GM23338 (cell line): ENCODE results near the gene NUP54. TPM values are rescaled to one million over a fixed set of nuclear protein-coding genes. Genes with fewer than 3 reads are reported as not detected.

ENCODE experiments used
- ATAC-seq: fragments of 200-7000 bp; cut with Tn5 transposase; 3 replicates; pipeline ENCODE4 v1.9.1; 2020
- DNase-seq: peaks from one replicate; pipeline ENCODE4 v3.0.0-alpha.2; 2015; ENCODE audit warnings: low spot score
- H2AFZ ChIP-seq: fragments of 200-600 bp; sonication (generic); 2 replicates; pipeline ENCODE4 v1.8.0; 2016; ENCODE audit warnings: antibody characterized with exemption, mild to moderate bottlenecking, moderate library complexity
- H3F3A ChIP-seq: fragments of 200-600 bp; sonication (generic); replicated peaks from 2 replicates; pipeline ENCODE4 v1.8.0; 2017; ENCODE audit warnings: antibody characterized with exemption, mixed run types, low read depth
- H3K27ac ChIP-seq: fragments of 200-600 bp; sonication (generic); 2 replicates; pipeline ENCODE4 v1.6.1; 2016; ENCODE audit warnings: low read depth
- H3K27me3 ChIP-seq: fragments of 200-600 bp; sonication (generic); 2 replicates; pipeline ENCODE4 v1.8.0; 2016; ENCODE audit warnings: mild to moderate bottlenecking, mixed run types, moderate library complexity; ENCODE audit not compliant: insufficient read depth
- H3K36me3 ChIP-seq: fragments of 200-600 bp; sonication (generic); 2 replicates; pipeline ENCODE4 v1.8.0; 2016; ENCODE audit warnings: mild to moderate bottlenecking; ENCODE audit not compliant: insufficient read depth
- H3K4me1 ChIP-seq: fragments of 200-600 bp; sonication (generic); 2 replicates; pipeline ENCODE4 v1.8.0; 2016; ENCODE audit warnings: mild to moderate bottlenecking, moderate library complexity; ENCODE audit not compliant: insufficient read depth
- H3K4me2 ChIP-seq: fragments of 200-600 bp; sonication (generic); 2 replicates; pipeline ENCODE4 v1.7.1; 2017; ENCODE audit warnings: mixed run types
- H3K4me3 ChIP-seq: fragments of 200-600 bp; sonication (generic); 2 replicates; pipeline ENCODE4 v1.6.1; 2016; ENCODE audit warnings: mixed run types
- H3K79me2 ChIP-seq: fragments of 200-600 bp; sonication (generic); replicated peaks from 2 replicates; pipeline ENCODE4 v1.8.0; 2017; ENCODE audit warnings: mild to moderate bottlenecking; ENCODE audit not compliant: insufficient read depth
- H3K9me2 ChIP-seq: fragments of 200-600 bp; sonication (generic); 2 replicates; pipeline ENCODE4 v1.8.0; 2017; ENCODE audit not compliant: insufficient read depth
- H4K20me1 ChIP-seq: fragments of 200-600 bp; sonication (generic); replicated peaks from 2 replicates; pipeline ENCODE4 v1.8.0; 2017; ENCODE audit warnings: mild to moderate bottlenecking; ENCODE audit not compliant: insufficient read depth
- H3K27ac Mint-ChIP-seq: 2 replicates; pipeline ENCODE4 v1.8.0; 2020; ENCODE audit warnings: inconsistent platforms, mild to moderate bottlenecking, moderate library complexity, mixed read lengths
- H3K27me3 Mint-ChIP-seq: 3 replicates; pipeline ENCODE4 v1.8.0; 2022; ENCODE audit warnings: low read depth, mild to moderate bottlenecking, moderate library complexity, mixed read lengths, inconsistent platforms; ENCODE audit not compliant: insufficient read depth, poor library complexity
- H3K36me3 Mint-ChIP-seq: 3 replicates; pipeline ENCODE4 v1.8.0; 2021; ENCODE audit warnings: low read depth, mild to moderate bottlenecking, inconsistent platforms, moderate library complexity, mixed read lengths
- H3K4me1 Mint-ChIP-seq: 3 replicates; pipeline ENCODE4 v1.8.0; 2020; ENCODE audit warnings: mild to moderate bottlenecking, inconsistent platforms, mixed read lengths
- H3K4me3 Mint-ChIP-seq: 3 replicates; pipeline ENCODE4 v1.8.0; 2021; ENCODE audit warnings: moderate library complexity, mild to moderate bottlenecking, inconsistent platforms, mixed read lengths
- H3K9me3 Mint-ChIP-seq: 3 replicates; pipeline ENCODE4 v1.8.0; 2020; ENCODE audit warnings: moderate library complexity, mild to moderate bottlenecking, inconsistent platforms, mixed read lengths
- CREB1 ChIP-seq: fragments of 250-450 bp; sonication (Bioruptor Pico); IDR thresholded peaks from 2 replicates; pipeline ENCODE4 v1.5.0; 2020; ENCODE audit warnings: low read depth, mild to moderate bottlenecking, moderate library complexity
- EZH2phosphoT487 ChIP-seq: fragments of 200-600 bp; sonication (generic); IDR thresholded peaks from one replicate; pipeline ENCODE4 v1.8.1; 2018; ENCODE audit warnings: antibody characterized with exemption; ENCODE audit not compliant: unreplicated experiment
- JUNB ChIP-seq: IDR thresholded peaks from one replicate; pipeline ENCODE4 v1.6.1; 2016; ENCODE audit warnings: antibody characterized with exemption; ENCODE audit not compliant: unreplicated experiment
- NANOG ChIP-seq: IDR thresholded peaks from 2 replicates; pipeline ENCODE4 v1.6.1; 2016; ENCODE audit warnings: antibody characterized with exemption, borderline replicate concordance
- POLR2AphosphoS5 ChIP-seq: IDR thresholded peaks from 2 replicates; pipeline ENCODE4 v1.6.1; 2016; ENCODE audit warnings: antibody characterized with exemption, low read depth
- STAT1 ChIP-seq: IDR thresholded peaks from one replicate; pipeline ENCODE4 v1.6.1; 2016; ENCODE audit warnings: antibody characterized with exemption; ENCODE audit not compliant: unreplicated experiment
- ZNF114 ChIP-seq: fragments of 250-450 bp; sonication (Bioruptor Pico); IDR thresholded peaks from 2 replicates; pipeline ENCODE4 v1.5.0; 2020; ENCODE audit warnings: mild to moderate bottlenecking, moderate library complexity
- ZNF331 ChIP-seq: fragments of 250-450 bp; sonication (Bioruptor Pico); IDR thresholded peaks from 2 replicates; pipeline ENCODE4 v1.5.0; 2020; ENCODE audit warnings: low read depth, mild to moderate bottlenecking, moderate library complexity
- long read RNA-seq: library from polyadenylated mRNA; unstranded; transcript quantifications from one replicate; pipeline ENCODE4 v2.0.0, GENCODE V29; 2020; ENCODE audit not compliant: unreplicated experiment
- polyA plus RNA-seq: library from polyadenylated mRNA; unstranded; fragments of >200 nt; fragmentation: Nextera tagmentation; extraction: Ambion mirVana; gene quantifications from 2 replicates; pipeline ENCODE4 v1.2.1, GENCODE V29; 2016
- total RNA-seq: library from RNA; depleted of rRNA; stranded (reverse); fragments of >200 nt; shearing (Covaris generic); gene quantifications from 2 replicates; pipeline ENCODE4 v1.2.3, GENCODE V29; 2014; rRNA removed
- TF ChIP-seq, protein P1 (sequence below): IDR thresholded peaks from 2 replicates; pipeline ENCODE4 v1.6.1; 2016; ENCODE audit warnings: antibody characterized with exemption
- TF ChIP-seq, protein P2 (sequence below): fragments of 250-450 bp; sonication (Bioruptor Pico); IDR thresholded peaks from 2 replicates; pipeline ENCODE4 v1.5.0; 2020; ENCODE audit warnings: mild to moderate bottlenecking, moderate library complexity
- TF ChIP-seq, protein P3 (sequence below), 2 experiments: fragments of 200-600 bp in 1 of 2; sonication (generic) in 1 of 2; conservative IDR thresholded peaks; 2 replicates each; pipeline versions ENCODE4 v1.5.1 to v1.6.1; 2016 to 2017; ENCODE audit warnings: antibody characterized with exemption in 2 of 2, low read depth in 2 of 2, mild to moderate bottlenecking in 2 of 2, moderate library complexity in 1 of 2

Gene NUP54, protein sequence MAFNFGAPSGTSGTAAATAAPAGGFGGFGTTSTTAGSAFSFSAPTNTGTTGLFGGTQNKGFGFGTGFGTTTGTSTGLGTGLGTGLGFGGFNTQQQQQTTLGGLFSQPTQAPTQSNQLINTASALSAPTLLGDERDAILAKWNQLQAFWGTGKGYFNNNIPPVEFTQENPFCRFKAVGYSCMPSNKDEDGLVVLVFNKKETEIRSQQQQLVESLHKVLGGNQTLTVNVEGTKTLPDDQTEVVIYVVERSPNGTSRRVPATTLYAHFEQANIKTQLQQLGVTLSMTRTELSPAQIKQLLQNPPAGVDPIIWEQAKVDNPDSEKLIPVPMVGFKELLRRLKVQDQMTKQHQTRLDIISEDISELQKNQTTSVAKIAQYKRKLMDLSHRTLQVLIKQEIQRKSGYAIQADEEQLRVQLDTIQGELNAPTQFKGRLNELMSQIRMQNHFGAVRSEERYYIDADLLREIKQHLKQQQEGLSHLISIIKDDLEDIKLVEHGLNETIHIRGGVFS
- total RNA-seq (117 and 118 TPM in 2 replicates), polyA plus RNA-seq (86.6 and 97.8 TPM in 2 replicates)
- long read RNA-seq, transcript NUP54-201 (12 exons, 2,367 nt): major isoform, 55 of 78 reads
- long read RNA-seq, partial matches to known transcripts: 3 of 78 reads
- long read RNA-seq, other reads (novel, unspliced or antisense): 18 of 78 reads

DNA sequence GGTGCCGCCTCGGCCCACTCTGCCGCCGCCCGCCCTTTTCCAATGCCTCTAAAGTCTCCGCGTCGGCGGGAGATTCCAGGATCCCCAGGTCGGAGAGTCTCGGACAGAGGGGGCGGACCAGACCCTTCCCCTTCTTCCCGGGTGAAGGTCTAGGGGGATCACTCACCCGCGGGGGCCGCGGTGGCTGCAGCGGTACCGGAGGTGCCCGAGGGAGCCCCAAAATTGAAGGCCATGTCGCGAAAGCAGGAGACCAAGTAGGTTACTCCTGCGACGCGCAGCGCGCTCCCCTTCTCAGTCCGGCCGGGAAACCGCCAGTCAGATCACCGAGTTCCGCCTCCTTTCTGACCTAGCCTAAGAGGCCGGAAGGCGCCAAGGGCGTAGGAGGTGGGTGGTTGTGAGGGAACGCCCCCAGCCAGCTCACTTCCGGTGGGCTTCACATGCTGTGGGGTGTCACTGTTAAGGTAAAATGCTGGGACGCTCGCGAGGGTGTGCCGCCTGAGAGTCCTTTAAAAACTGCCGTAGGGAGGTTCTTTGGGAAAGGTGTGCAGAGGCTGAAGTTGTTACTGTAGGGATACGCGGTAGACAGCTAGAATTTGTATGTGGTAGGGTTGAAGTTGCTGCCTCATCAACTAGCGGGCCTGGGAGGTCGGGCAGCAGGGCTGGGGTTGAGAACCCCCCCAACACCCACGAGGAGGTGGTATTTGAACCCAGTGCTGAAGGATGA, at the start of gene NUP54:
TSS of gene NUP54 (minus strand) at position 256 of the 724 bp plus-strand sequence. CDS start at position 233, 23 bp downstream.
- peak within 1 kb of the TSS; percentile 86 for H2AFZ ChIP-seq
- H3F3A ChIP-seq: no peaks in the 10 kb centered on the region
- peaks cover 15% of the 10 kb centered on the region for H3K36me3 Mint-ChIP-seq
- DNase-seq (peak; percentile 98), ATAC-seq (peak; percentile 96)
- H3K27ac Mint-ChIP-seq: peak within 1 kb of the TSS; percentile 98
- peak within 1 kb of the TSS; percentile 92 for H3K4me3 ChIP-seq
- H4K20me1 ChIP-seq: peaks cover 14% of the 10 kb centered on the region; the same call in 1 of the 2 replicates
- peaks cover 20% of the 10 kb centered on the region; the same call in 1 of the 2 replicates for H3K4me1 ChIP-seq
- no peaks in the 10 kb centered on the region for H3K9me2 ChIP-seq
- H3K4me3 Mint-ChIP-seq: peak within 1 kb of the TSS; percentile 99
- peak within 1 kb of the TSS; percentile 98 for H3K27ac ChIP-seq
- peaks cover 25% of the 10 kb centered on the region for H3K4me1 Mint-ChIP-seq
- no peaks in the 10 kb centered on the region for H3K9me3 Mint-ChIP-seq
- peaks cover 4% of the 10 kb centered on the region for H3K27me3 Mint-ChIP-seq
- H3K27me3 ChIP-seq: no peaks in the 10 kb centered on the region
- peaks cover 9% of the 10 kb centered on the region; the same call in 1 of the 2 replicates for H3K36me3 ChIP-seq
- peak within 1 kb of the TSS; percentile 96 for H3K4me2 ChIP-seq
- peaks cover 53% of the 10 kb centered on the region for H3K79me2 ChIP-seq
- TF ChIP-seq POLR2AphosphoS5 (peak; percentile 85), NANOG (no peak), CREB1 (CRISPR knock-in tag) (peak; percentile 92), ZNF114 (CRISPR knock-in tag) (0 out of 2 replicates have a peak, but pooled peaks have one; percentile 43), ZNF331 (CRISPR knock-in tag) (no peak), EZH2phosphoT487 (no peak), STAT1 (no peak), JUNB (no peak)
- TF ChIP-seq, protein P1, sequence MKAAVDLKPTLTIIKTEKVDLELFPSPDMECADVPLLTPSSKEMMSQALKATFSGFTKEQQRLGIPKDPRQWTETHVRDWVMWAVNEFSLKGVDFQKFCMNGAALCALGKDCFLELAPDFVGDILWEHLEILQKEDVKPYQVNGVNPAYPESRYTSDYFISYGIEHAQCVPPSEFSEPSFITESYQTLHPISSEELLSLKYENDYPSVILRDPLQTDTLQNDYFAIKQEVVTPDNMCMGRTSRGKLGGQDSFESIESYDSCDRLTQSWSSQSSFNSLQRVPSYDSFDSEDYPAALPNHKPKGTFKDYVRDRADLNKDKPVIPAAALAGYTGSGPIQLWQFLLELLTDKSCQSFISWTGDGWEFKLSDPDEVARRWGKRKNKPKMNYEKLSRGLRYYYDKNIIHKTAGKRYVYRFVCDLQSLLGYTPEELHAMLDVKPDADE: peak; percentile 70
- TF ChIP-seq, protein P2, sequence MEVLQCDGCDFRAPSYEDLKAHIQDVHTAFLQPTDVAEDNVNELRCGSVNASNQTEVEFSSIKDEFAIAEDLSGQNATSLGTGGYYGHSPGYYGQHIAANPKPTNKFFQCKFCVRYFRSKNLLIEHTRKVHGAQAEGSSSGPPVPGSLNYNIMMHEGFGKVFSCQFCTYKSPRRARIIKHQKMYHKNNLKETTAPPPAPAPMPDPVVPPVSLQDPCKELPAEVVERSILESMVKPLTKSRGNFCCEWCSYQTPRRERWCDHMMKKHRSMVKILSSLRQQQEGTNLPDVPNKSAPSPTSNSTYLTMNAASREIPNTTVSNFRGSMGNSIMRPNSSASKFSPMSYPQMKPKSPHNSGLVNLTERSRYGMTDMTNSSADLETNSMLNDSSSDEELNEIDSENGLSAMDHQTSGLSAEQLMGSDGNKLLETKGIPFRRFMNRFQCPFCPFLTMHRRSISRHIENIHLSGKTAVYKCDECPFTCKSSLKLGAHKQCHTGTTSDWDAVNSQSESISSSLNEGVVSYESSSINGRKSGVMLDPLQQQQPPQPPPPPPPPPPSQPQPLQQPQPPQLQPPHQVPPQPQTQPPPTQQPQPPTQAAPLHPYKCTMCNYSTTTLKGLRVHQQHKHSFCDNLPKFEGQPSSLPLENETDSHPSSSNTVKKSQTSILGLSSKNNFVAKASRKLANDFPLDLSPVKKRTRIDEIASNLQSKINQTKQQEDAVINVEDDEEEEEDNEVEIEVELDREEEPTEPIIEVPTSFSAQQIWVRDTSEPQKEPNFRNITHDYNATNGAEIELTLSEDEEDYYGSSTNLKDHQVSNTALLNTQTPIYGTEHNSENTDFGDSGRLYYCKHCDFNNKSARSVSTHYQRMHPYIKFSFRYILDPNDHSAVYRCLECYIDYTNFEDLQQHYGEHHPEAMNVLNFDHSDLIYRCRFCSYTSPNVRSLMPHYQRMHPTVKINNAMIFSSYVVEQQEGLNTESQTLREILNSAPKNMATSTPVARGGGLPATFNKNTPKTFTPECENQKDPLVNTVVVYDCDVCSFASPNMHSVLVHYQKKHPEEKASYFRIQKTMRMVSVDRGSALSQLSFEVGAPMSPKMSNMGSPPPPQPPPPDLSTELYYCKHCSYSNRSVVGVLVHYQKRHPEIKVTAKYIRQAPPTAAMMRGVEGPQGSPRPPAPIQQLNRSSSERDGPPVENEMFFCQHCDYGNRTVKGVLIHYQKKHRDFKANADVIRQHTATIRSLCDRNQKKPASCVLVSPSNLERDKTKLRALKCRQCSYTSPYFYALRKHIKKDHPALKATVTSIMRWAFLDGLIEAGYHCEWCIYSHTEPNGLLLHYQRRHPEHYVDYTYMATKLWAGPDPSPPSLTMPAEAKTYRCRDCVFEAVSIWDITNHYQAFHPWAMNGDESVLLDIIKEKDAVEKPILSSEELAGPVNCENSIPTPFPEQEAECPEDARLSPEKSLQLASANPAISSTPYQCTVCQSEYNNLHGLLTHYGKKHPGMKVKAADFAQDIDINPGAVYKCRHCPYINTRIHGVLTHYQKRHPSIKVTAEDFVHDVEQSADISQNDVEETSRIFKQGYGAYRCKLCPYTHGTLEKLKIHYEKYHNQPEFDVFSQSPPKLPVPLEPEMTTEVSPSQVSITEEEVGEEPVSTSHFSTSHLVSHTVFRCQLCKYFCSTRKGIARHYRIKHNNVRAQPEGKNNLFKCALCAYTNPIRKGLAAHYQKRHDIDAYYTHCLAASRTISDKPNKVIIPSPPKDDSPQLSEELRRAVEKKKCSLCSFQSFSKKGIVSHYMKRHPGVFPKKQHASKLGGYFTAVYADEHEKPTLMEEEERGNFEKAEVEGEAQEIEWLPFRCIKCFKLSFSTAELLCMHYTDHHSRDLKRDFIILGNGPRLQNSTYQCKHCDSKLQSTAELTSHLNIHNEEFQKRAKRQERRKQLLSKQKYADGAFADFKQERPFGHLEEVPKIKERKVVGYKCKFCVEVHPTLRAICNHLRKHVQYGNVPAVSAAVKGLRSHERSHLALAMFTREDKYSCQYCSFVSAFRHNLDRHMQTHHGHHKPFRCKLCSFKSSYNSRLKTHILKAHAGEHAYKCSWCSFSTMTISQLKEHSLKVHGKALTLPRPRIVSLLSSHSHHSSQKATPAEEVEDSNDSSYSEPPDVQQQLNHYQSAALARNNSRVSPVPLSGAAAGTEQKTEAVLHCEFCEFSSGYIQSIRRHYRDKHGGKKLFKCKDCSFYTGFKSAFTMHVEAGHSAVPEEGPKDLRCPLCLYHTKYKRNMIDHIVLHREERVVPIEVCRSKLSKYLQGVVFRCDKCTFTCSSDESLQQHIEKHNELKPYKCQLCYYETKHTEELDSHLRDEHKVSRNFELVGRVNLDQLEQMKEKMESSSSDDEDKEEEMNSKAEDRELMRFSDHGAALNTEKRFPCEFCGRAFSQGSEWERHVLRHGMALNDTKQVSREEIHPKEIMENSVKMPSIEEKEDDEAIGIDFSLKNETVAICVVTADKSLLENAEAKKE (CRISPR knock-in tag): no peak
- TF ChIP-seq, protein P3, sequence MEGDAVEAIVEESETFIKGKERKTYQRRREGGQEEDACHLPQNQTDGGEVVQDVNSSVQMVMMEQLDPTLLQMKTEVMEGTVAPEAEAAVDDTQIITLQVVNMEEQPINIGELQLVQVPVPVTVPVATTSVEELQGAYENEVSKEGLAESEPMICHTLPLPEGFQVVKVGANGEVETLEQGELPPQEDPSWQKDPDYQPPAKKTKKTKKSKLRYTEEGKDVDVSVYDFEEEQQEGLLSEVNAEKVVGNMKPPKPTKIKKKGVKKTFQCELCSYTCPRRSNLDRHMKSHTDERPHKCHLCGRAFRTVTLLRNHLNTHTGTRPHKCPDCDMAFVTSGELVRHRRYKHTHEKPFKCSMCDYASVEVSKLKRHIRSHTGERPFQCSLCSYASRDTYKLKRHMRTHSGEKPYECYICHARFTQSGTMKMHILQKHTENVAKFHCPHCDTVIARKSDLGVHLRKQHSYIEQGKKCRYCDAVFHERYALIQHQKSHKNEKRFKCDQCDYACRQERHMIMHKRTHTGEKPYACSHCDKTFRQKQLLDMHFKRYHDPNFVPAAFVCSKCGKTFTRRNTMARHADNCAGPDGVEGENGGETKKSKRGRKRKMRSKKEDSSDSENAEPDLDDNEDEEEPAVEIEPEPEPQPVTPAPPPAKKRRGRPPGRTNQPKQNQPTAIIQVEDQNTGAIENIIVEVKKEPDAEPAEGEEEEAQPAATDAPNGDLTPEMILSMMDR (conservative IDR thresholded peaks at IDR 0.05; ENCODE audit: low read depth in 2 of 2): no peak; a peak in 1 of 4 replicates
